ENCODE measurements around the gene GPR158. TPM values are rescaled to one million over a fixed set of nuclear protein-coding genes. Genes with fewer than 3 reads are reported as not detected.

GPR158 gene
- total and polyA plus RNA-seq, 2 of the 8 experiments (the other 6 are each of a cell fraction or from before 2014, with no cell fraction given), result 0.14 to 0.78 TPM

DNA sequence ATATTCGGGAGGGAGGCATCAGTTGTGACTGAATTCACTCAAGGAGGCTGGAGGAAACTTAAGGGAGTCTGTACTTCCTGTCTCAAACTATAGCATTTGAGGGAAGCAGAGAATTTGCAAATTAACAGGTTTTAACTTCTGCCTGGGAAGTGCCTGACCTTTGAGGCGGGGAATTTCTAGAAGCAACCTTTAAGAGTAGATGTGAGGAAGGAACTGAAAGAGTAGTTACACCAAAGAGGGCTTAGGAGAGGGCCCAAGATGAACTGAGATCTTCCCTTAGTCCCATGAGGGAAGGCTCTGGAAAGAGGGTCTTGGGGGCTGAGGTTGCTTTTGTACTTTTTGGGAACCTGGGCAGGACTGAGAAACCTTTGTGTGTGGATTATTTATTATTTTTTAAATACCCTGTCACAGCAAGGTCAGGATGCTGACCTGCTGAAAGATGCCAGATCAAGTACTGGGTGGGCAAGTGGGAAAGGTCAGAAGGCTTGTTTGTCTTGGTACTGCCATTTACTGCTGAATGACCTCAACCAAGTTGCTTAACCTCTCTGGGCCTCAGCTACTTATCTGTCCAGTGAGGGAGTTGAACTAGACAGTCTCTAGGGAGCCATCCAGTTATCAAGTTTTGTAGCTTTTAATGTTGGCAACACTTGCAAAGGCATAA, 2.4 kb downstream of the GPR158 start:
- peak overlapping the region; percentile 92; the same call in 1 of the 2 replicates for H2AFZ ChIP-seq (ENCODE audit: low read length)
- no peaks in the 10 kb centered on the region for H3K9me3 ChIP-seq (ENCODE audit: insufficient read depth in 2 of 2, low read depth in 1 of 2, low read length in 1 of 2)
- H3K4ac ChIP-seq (replicated peaks; ENCODE audit: insufficient read length, low read depth, low read length), result no peak overlapping the region
- no peak for DNase-seq (ENCODE audit: low read depth in 1 of 2, low spot score in 2 of 2)
- peaks cover 22% of the 10 kb centered on the region; the same call in 1 of the 2 replicates for H3K23me2 ChIP-seq (ENCODE audit: low read depth, low read length)
- no peak overlapping the region for H4K5ac ChIP-seq (ENCODE audit: insufficient read length, low read depth, low read length)
- no peak overlapping the region for H4K8ac ChIP-seq (ENCODE audit: extremely low read depth, insufficient read depth, low read length)
- no peak for FAIRE-seq
- POLR2A ChIA-PET (ENCODE audit: partially characterized antibody), result no interaction called here
- no peak overlapping the region for H3K18ac ChIP-seq (ENCODE audit: extremely low read depth, low read length)
- H2BK12ac ChIP-seq (ENCODE audit: low read depth, low read length), result no peak overlapping the region
- peaks cover 0 to 7% of the 10 kb centered on the region in 2 experiments for H4K20me1 ChIP-seq (replicated peaks in 1 of 2; ENCODE audit: control insufficient read depth in 1 of 2, insufficient read depth in 2 of 2, low read length in 2 of 2)
- no peak overlapping the region for H2AK5ac ChIP-seq (ENCODE audit: low read depth, low read length)
- H3K23ac ChIP-seq (ENCODE audit: insufficient read length), result no peak overlapping the region
- H3K27me3 ChIP-seq (replicated peaks in 1 of 4; ENCODE audit: control insufficient read depth in 3 of 4, extremely low read depth in 1 of 4, insufficient read depth in 3 of 4, low read length in 3 of 4), result peaks cover 7 to 28% (median 27%) of the 10 kb centered on the region in 4 experiments; a peak in 6 of 7 replicates
- no peak overlapping the region for H3K14ac ChIP-seq (ENCODE audit: insufficient read length)
- no peaks in the 10 kb centered on the region for H3K79me2 ChIP-seq (ENCODE audit: control insufficient read depth in 1 of 2, insufficient read depth in 2 of 2, low read length in 2 of 2)
- no peak overlapping the region for H2BK120ac ChIP-seq (replicated peaks; ENCODE audit: low read depth, low read length)
- H3K9ac ChIP-seq (replicated peaks in 1 of 4; ENCODE audit: extremely low read depth in 1 of 4, low read depth in 3 of 4, low read length in 3 of 4), result no peak overlapping the region
- peak overlapping the region; percentile 63 to 93 (median 74); a peak in 7 of 8 replicates for H3K4me3 ChIP-seq (ENCODE audit: extremely low read depth in 1 of 4, insufficient read depth in 2 of 4, low read depth in 3 of 4, low read length in 4 of 4)
- H3K4me1 ChIP-seq (replicated peaks in 1 of 4; ENCODE audit: control insufficient read depth in 3 of 4, insufficient read depth in 4 of 4, low read length in 3 of 4), result peaks cover 0 to 8% (median 5%) of the 10 kb centered on the region in 4 experiments; a peak in 6 of 7 replicates
- 53% methylated on average over 2 of the region's 2 CpGs; no CpG with 5 or more reads in 1 of the 2 experiments for WGBS, 2 experiments (ENCODE audit: extremely low coverage in 1 of 2, insufficient coverage in 1 of 2, insufficient read length in 1 of 2, insufficient replicate concordance in 2 of 2, low coverage in 1 of 2, low lambda C conversion rate in 2 of 2, missing lambda C conversion rate in 1 of 2)
- no peaks in the 10 kb centered on the region for H3K79me1 ChIP-seq (ENCODE audit: low read depth, low read length)
- H3K36me3 ChIP-seq (ENCODE audit: control insufficient read depth in 2 of 4, insufficient read depth in 4 of 4, low read length in 3 of 4), result no peaks in the 10 kb centered on the region
- peak overlapping the region; percentile 87 to 99 for H3K4me2 ChIP-seq (ENCODE audit: insufficient read depth in 1 of 2, low read depth in 2 of 2, low read length in 2 of 2)
- no peak overlapping the region for H2BK5ac ChIP-seq (ENCODE audit: low read depth, low read length)
- H2BK20ac ChIP-seq (ENCODE audit: low read length), result no peak overlapping the region
- no peak overlapping the region for H3K27ac ChIP-seq (ENCODE audit: low read depth, low read length)
- H4K91ac ChIP-seq (replicated peaks; ENCODE audit: insufficient read length, low read length), result no peak overlapping the region
- TF ChIP-seq, protein P1, sequence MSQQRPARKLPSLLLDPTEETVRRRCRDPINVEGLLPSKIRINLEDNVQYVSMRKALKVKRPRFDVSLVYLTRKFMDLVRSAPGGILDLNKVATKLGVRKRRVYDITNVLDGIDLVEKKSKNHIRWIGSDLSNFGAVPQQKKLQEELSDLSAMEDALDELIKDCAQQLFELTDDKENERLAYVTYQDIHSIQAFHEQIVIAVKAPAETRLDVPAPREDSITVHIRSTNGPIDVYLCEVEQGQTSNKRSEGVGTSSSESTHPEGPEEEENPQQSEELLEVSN (IDR thresholded peaks at IDR 0.05), result no peak
- no peak for TF ChIP-seq KDM5A (IDR thresholded peaks at IDR 0.05; ENCODE audit: low read length)
- no peak for TF ChIP-seq TEAD4 (IDR thresholded peaks at IDR 0.05; ENCODE audit: low read depth, low read length)
- TF ChIP-seq YY1 (IDR thresholded peaks at IDR 0.05; ENCODE audit: low read depth, low read length), result no peak
- TF ChIP-seq NRF1 (IDR thresholded peaks at IDR 0.05; ENCODE audit: low read depth, low read length), result no peak
- TF ChIP-seq SP1 (IDR thresholded peaks at IDR 0.05; ENCODE audit: low read depth, low read length), result no peak
- TF ChIP-seq KDM1A (IDR thresholded peaks at IDR 0.05; ENCODE audit: borderline replicate concordance, low read length), result no peak
- TF ChIP-seq RAD21 (IDR thresholded peaks at IDR 0.05 in 1 of 2, conservative IDR thresholded peaks at IDR 0.05 in 1 of 2; ENCODE audit: low read depth in 2 of 2, low read length in 2 of 2), result no peak
- TF ChIP-seq, protein P2, sequence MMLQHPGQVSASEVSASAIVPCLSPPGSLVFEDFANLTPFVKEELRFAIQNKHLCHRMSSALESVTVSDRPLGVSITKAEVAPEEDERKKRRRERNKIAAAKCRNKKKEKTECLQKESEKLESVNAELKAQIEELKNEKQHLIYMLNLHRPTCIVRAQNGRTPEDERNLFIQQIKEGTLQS (IDR thresholded peaks at IDR 0.05; ENCODE audit: insufficient read depth, low read depth, low read length), result no peak
- no peak for TF ChIP-seq GABPA (IDR thresholded peaks at IDR 0.05; ENCODE audit: borderline replicate concordance, insufficient read depth, low read length)
- no peak for TF ChIP-seq BACH1 (IDR thresholded peaks at IDR 0.05; ENCODE audit: low read length)
- TF ChIP-seq RFX5 (IDR thresholded peaks at IDR 0.05; ENCODE audit: borderline replicate concordance, low read depth, low read length), result no peak
- CTCF ChIA-PET (ENCODE audit: partially characterized antibody), result interaction anchor here (1.0 to 4.0 kb wide), 2 partner anchors 11 to 65 kb away, joined by 3 to 16 read pairs; no protein-coding TSS in a partner anchor
- H2BK15ac ChIP-seq (ENCODE audit: low read length), result no peak overlapping the region
- H3K56ac ChIP-seq (replicated peaks; ENCODE audit: insufficient read length, low read depth, low read length), result no peak overlapping the region
